Panc1 (cell line): Measurements from ENCODE around the gene DTNBP1. TPM values are rescaled to one million over a fixed set of nuclear protein-coding genes. Genes with fewer than 3 reads are reported as not detected.

Experiments used
- ATAC-seq: fragments of 200-7000 bp; cut with Tn5 transposase; 2 replicates; pipeline ENCODE4 v1.9.1; 2020; ENCODE audit warnings: mild to moderate bottlenecking, moderate library complexity
- BruUV-seq: library from RNA; stranded (reverse); fragments of 400-500 nt; replicated peaks from 2 replicates; lab custom pipeline; 2021; lab: Mats Ljungman, UMichigan
- CTCF ChIA-PET: fragments of 300-600 bp; sonication (Branson Sonifier 250); formaldehyde crosslinking; loops from one replicate; lab custom pipeline; 2022; ENCODE audit warnings: antibody characterized with exemption; lab: Charles Lee
- POLR2A ChIA-PET: fragments of 300-600 bp; sonication (Branson Sonifier 250); formaldehyde crosslinking; loops from one replicate; lab custom pipeline; 2022; ENCODE audit warnings: antibody characterized with exemption; lab: Charles Lee
- DNase-seq: peaks from one replicate; pipeline ENCODE4 v3.0.0-alpha.2; 2010; ENCODE audit warnings: low read depth, low spot score
- H3K27ac ChIP-seq: 2 replicates; pipeline ENCODE4 v1.5.1; 2011; ENCODE audit warnings: mild to moderate bottlenecking, low read length, inconsistent platforms
- H3K27me3 ChIP-seq: fragments of 200-500 bp; sonication (Bioruptor generic); 2 replicates; pipeline ENCODE4 v1.6.0; 2014; ENCODE audit warnings: low read length, inconsistent platforms; ENCODE audit not compliant: control insufficient read depth, insufficient read depth
- H3K36me3 ChIP-seq: fragments of 200-500 bp; sonication (Bioruptor generic); 2 replicates; pipeline ENCODE4 v1.5.1; 2014; ENCODE audit warnings: inconsistent platforms, mild to moderate bottlenecking, low read length, moderate library complexity; ENCODE audit not compliant: control insufficient read depth, insufficient read depth
- H3K4me1 ChIP-seq: 2 replicates; pipeline ENCODE4 v1.5.1; 2011; ENCODE audit warnings: inconsistent platforms, mild to moderate bottlenecking, low read length, moderate library complexity; ENCODE audit not compliant: control insufficient read depth, insufficient read depth
- H3K4me3 ChIP-seq, 2 experiments: 2 replicates each; pipeline ENCODE4 v1.5.1; 2011 to 2012; ENCODE audit warnings: low read depth in 2 of 2, low read length in 2 of 2, mild to moderate bottlenecking in 2 of 2, inconsistent platforms in 1 of 2, moderate library complexity in 1 of 2
- H3K9me3 ChIP-seq: fragments of 200-500 bp; sonication (Bioruptor generic); 2 replicates; pipeline ENCODE4 v1.5.1; 2014; ENCODE audit warnings: low read depth, mild to moderate bottlenecking, inconsistent platforms, low read length, moderate library complexity; ENCODE audit not compliant: control insufficient read depth, insufficient read depth
- CTCF ChIP-seq: fragments of 450-650 bp; IDR thresholded peaks from 2 replicates; pipeline ENCODE4 v1.5.1; 2017; ENCODE audit warnings: mild to moderate bottlenecking
- POLR2AphosphoS5 ChIP-seq: IDR thresholded peaks from 2 replicates; pipeline ENCODE4 v1.6.1; 2012; ENCODE audit warnings: mild to moderate bottlenecking, low read depth, low read length, moderate library complexity
- REST ChIP-seq, 2 experiments: IDR thresholded peaks; 2 replicates each; pipeline ENCODE4 v1.6.1; 2011 to 2012; ENCODE audit warnings: low read depth in 2 of 2, control low read depth in 1 of 2, low read length in 1 of 2, mild to moderate bottlenecking in 1 of 2, moderate library complexity in 1 of 2; ENCODE audit not compliant: insufficient read depth in 1 of 2
- SIN3A ChIP-seq: IDR thresholded peaks from 2 replicates; pipeline ENCODE4 v1.6.1; 2012; ENCODE audit warnings: low read depth, mild to moderate bottlenecking, low read length, moderate library complexity, borderline replicate concordance; ENCODE audit not compliant: insufficient read depth
- TCF7L2 ChIP-seq: IDR thresholded peaks from 2 replicates; pipeline ENCODE4 v1.6.1; 2011; ENCODE audit warnings: mild to moderate bottlenecking, low read depth, low read length, inconsistent platforms
- in situ Hi-C: cut with HindIII; loops from 2 replicates; pipeline ENCODE4 v1.10.0; 2016; ENCODE audit warnings: low sequenced_read_pairs, low pct_unique_long_range_greater_than_20kb
- intact Hi-C: fragments of 100-400 bp; cut with micrococcal nuclease; formaldehyde crosslinking; loops from one replicate; pipeline ENCODE4 v1.10.0; 2022; ENCODE audit not compliant: unreplicated experiment
- total RNA-seq: library from RNA; stranded (reverse); gene quantifications from one replicate; pipeline ENCODE4 v1.2.1, GENCODE V29; 2021; ENCODE audit not compliant: unreplicated experiment

Gene DTNBP1
- total RNA-seq, 1 experiment from 2014 or later = 29.3 TPM

GRCh38 chr6:15691250-15691869 lies 28.5 kb upstream of the DTNBP1 start:
- BruUV-seq = no TSS peak
- CTCF ChIA-PET = interaction anchor here (0.5 to 1.7 kb wide), 9 partner anchors 202 to 1126 kb away, joined by 3 to 29 read pairs (median 3); partner anchors contain the start of gene MYLIP
- peak; percentile 100 for ATAC-seq
- TF ChIP-seq CTCF (peak; percentile 100), SIN3A (no peak)
- POLR2A ChIA-PET = no interaction called here
- no peaks in the 10 kb centered on the region for H3K36me3 ChIP-seq
- H3K4me3 ChIP-seq = peak overlapping the region; percentile 37 to 64
- H3K27ac ChIP-seq = peak overlapping the region; percentile 58; the same call in 1 of the 2 replicates
- peaks cover 3% of the 10 kb centered on the region; the same call in 1 of the 2 replicates for H3K4me1 ChIP-seq
- peak; percentile 75 for DNase-seq
- peaks cover under 1% of the 10 kb centered on the region; the same call in 1 of the 2 replicates for H3K27me3 ChIP-seq
- intact Hi-C loops = loop anchor here (1.0 kb wide), 3 partner anchors 437 to 515 kb away; no protein-coding TSS in a partner anchor
- no peaks in the 10 kb centered on the region for H3K9me3 ChIP-seq
- in situ Hi-C loops = no loop called here

- Histone ChIP-seq H3K4me1 (peaks cover 3% of the 10 kb centered on the region; the same call in 1 of the 2 replicates), H3K4me3 (no peak overlapping the region), H3K27ac (no peak overlapping the region; the same call in 1 of the 2 replicates), H3K27me3 (no peaks in the 10 kb centered on the region), H3K36me3 (no peaks in the 10 kb centered on the region), H3K9me3 (no peaks in the 10 kb centered on the region)
- intact Hi-C loops = no loop called here
- DNase-seq (no peak), ATAC-seq (no peak)
- TF ChIP-seq POLR2AphosphoS5 (no peak), REST (IDR thresholded peaks at IDR 0.05; ENCODE audit: insufficient read depth in 1 of 2, low read depth in 2 of 2, low read length in 1 of 2) (no peak), TCF7L2 (no peak), SIN3A (no peak), CTCF (no peak)
- ChIA-PET POLR2A (no interaction called here), CTCF (no interaction called here)
- in situ Hi-C loops = no loop called here
- BruUV-seq = no TSS peak
Measured at GRCh38 chr6:15690510-15690909, 27.7 kb upstream of the DTNBP1 start.
